Common myeloid progenitor, CD34-positive (primary cell): ENCODE data around the gene MOV10.
A peak's percentile ranks its signal among the peaks of the same experiment; 100 is the strongest.

ENCODE experiments used
- CTCF ChIA-PET: fragments of 350-600 bp; sonication (Branson Sonifier 250); formaldehyde crosslinking; loops from one replicate; lab custom pipeline; 2021; ENCODE audit warnings: antibody characterized with exemption; lab: Charles Lee
- POLR2A ChIA-PET: fragments of 350-600 bp; sonication (Branson Sonifier 250); formaldehyde crosslinking; loops from one replicate; lab custom pipeline; 2021; ENCODE audit warnings: antibody characterized with exemption; lab: Charles Lee
- DNase-seq, 3 donors: peaks; one replicate each; pipeline versions ENCODE4 v3.0.0 to v3.0.0-alpha.2; 2013
- H3K27ac ChIP-seq, 2 experiments: 1 replicate in 1 of 2; 2 replicates in 1 of 2; pipeline ENCODE4 v1.7.0; 2013; ENCODE audit warnings: inconsistent platforms in 2 of 2, low read length in 2 of 2, mild to moderate bottlenecking in 2 of 2, low read depth in 1 of 2, moderate library complexity in 1 of 2; ENCODE audit not compliant: severe bottlenecking in 2 of 2, insufficient read depth in 1 of 2, poor library complexity in 1 of 2
- H3K27me3 ChIP-seq, 5 experiments: replicated peaks in 2 of 5; 1 replicate in 3 of 5; 2 replicates in 2 of 5; pipeline versions ENCODE4 v1.6.1 to v1.7.0; 2013; ENCODE audit warnings: low read length in 4 of 5, mild to moderate bottlenecking in 2 of 5, moderate library complexity in 2 of 5, inconsistent platforms in 1 of 5; ENCODE audit not compliant: insufficient read depth in 5 of 5, control insufficient read depth in 4 of 5
- H3K36me3 ChIP-seq, 4 experiments: 1 replicate in 2 of 4; 2 replicates in 2 of 4; pipeline versions ENCODE4 v1.6.1 to v1.7.0; 2013; ENCODE audit warnings: low read length in 3 of 4, control low read depth in 1 of 4, mild to moderate bottlenecking in 1 of 4; ENCODE audit not compliant: control insufficient read depth in 4 of 4, insufficient read depth in 4 of 4
- H3K4me1 ChIP-seq, 4 experiments: 1 replicate in 3 of 4; 2 replicates in 1 of 4; pipeline versions ENCODE4 v1.6.1 to v1.7.1; 2013; ENCODE audit warnings: low read length in 3 of 4, mild to moderate bottlenecking in 3 of 4, control low read depth in 1 of 4, inconsistent platforms in 1 of 4, moderate library complexity in 1 of 4; ENCODE audit not compliant: control insufficient read depth in 4 of 4, insufficient read depth in 4 of 4; ENCODE audit errors: control extremely low read depth in 1 of 4
- H3K4me3 ChIP-seq, 7 experiments: 1 replicate in 4 of 7; 2 replicates in 3 of 7; pipeline versions ENCODE4 v1.5.1 to v1.7.0; 2013; ENCODE audit warnings: mild to moderate bottlenecking in 7 of 7, low read length in 6 of 7, moderate library complexity in 6 of 7, inconsistent platforms in 2 of 7, low read depth in 2 of 7, control low read depth in 1 of 7; ENCODE audit not compliant: insufficient read depth in 4 of 7, control insufficient read depth in 1 of 7; ENCODE audit errors: extremely low read depth in 1 of 7
- H3K9me3 ChIP-seq, 5 experiments: 1 replicate in 4 of 5; 2 replicates in 1 of 5; pipeline versions ENCODE4 v1.6.1 to v1.7.1; 2013; ENCODE audit warnings: low read length in 4 of 5, mild to moderate bottlenecking in 2 of 5, inconsistent platforms in 1 of 5, low read depth in 1 of 5, moderate library complexity in 1 of 5; ENCODE audit not compliant: control insufficient read depth in 4 of 5, insufficient read depth in 2 of 5; ENCODE audit errors: control extremely low read depth in 1 of 5
- WGBS: methylation state at CpG from one replicate; pipeline ENCODE4 v1.1.5; 2013; ENCODE audit not compliant: insufficient coverage; 5-methylcytosine and 5-hydroxymethylcytosine counted together

Gene MOV10

GRCh38 chr1:112673592-112674439 lies 643 bp upstream of the MOV10 start:
- H3K27ac ChIP-seq: peak overlapping the region in 1 of 2 experiments; percentile 77
- H3K4me1 ChIP-seq: peaks cover 7 to 22% (median 18%) of the 10 kb centered on the region in 4 experiments
- CTCF ChIA-PET: interaction anchor here (0.9 to 4.8 kb wide), 25 partner anchors 10 to 316 kb away, joined by 3 to 28 read pairs (median 5); partner anchors contain the start of genes CAPZA1, PPM1J and ST7L
- peak; percentile 50 to 67 (median 64) for DNase-seq
- peak overlapping the region; percentile 65 to 95 (median 88) for H3K4me3 ChIP-seq
- H3K36me3 ChIP-seq: peaks cover 12 to 32% (median 20%) of the 10 kb centered on the region in 4 experiments
- H3K27me3 ChIP-seq: no peaks in the 10 kb centered on the region
- 5% methylated on average over 15 of the region's 18 CpGs for WGBS
- POLR2A ChIA-PET: interaction anchor here (0.7 to 2.2 kb wide), 5 partner anchors 12 to 1475 kb away, joined by 3 to 8 read pairs (median 4); partner anchors contain the start of genes CAPZA1 and ST7L
- no peaks in the 10 kb centered on the region for H3K9me3 ChIP-seq

DNA sequence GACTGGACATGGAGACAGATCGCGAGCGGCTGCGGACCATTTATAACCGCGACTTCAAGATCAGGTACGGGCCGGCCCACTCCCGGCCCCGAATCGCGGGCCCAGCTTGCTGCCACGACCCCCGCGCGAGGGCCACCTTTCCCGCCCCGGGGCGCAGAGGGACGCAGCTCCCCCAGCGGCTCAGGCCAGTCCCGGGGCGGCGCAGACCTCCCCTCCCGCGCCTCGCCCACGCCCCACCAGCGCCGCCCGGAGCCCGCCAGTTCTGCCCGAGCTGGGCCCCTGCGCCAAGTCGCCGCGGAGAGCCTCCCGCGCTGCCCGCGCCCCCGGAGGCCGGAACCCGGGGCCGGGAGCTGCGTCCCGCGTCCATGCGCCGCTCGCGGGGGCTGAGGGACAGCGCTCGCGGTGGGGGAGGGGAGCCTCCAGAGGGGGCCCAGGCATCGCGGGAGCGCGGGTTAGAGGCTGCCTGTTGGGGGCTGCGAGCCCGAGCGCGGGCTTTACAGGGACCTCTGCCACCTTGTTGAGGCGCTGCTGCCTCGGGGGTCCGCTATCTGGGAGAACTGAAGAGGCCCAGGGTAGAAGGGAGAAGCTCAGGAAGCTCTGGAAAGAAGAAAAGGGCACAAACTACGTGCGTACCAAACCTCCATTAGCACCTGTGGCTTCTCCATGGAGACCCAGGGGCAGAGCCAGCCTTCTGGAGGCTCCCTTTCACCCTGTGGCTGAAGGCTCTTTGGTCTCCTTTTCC lies 698 bp downstream of the MOV10 start:
- Histone ChIP-seq H3K4me1 (peaks cover 7 to 22% (median 18%) of the 10 kb centered on the region in 4 experiments), H3K27ac (peak overlapping the region in 1 of 2 experiments; percentile 77), H3K27me3 (no peaks in the 10 kb centered on the region), H3K36me3 (peaks cover 12 to 18% (median 13%) of the 10 kb centered on the region in 4 experiments), H3K9me3 (no peaks in the 10 kb centered on the region), H3K4me3 (peak overlapping the region; percentile 65 to 95 (median 88))
- peak; percentile 28 to 57 (median 41) for DNase-seq
- CTCF ChIA-PET: interaction anchor here (0.8 to 4.8 kb wide), 17 partner anchors 10 to 284 kb away, joined by 3 to 28 read pairs (median 5); partner anchors contain the start of gene ST7L
- POLR2A ChIA-PET: interaction anchor here (0.6 to 2.2 kb wide), 10 partner anchors 13 to 1177 kb away, joined by 3 to 8 read pairs (median 4); partner anchors contain the start of genes CAPZA1 and ST7L
- 1% methylated on average over 48 of the region's 68 CpGs for WGBS

- CTCF ChIA-PET: interaction anchor here (0.6 to 4.8 kb wide), 9 partner anchors 9 to 57 kb away, joined by 3 to 28 read pairs (median 7); partner anchors contain the start of gene ST7L
- DNase-seq: no peak
- H3K9me3 ChIP-seq: no peaks in the 10 kb centered on the region
- peaks cover 7 to 22% (median 18%) of the 10 kb centered on the region in 4 experiments for H3K4me1 ChIP-seq
- peaks cover 6 to 13% (median 11%) of the 10 kb centered on the region in 4 experiments for H3K36me3 ChIP-seq
- peak overlapping the region in 1 of 2 experiments; percentile 77 for H3K27ac ChIP-seq
- H3K27me3 ChIP-seq: no peaks in the 10 kb centered on the region
- peak overlapping the region; percentile 65 to 95 (median 88) for H3K4me3 ChIP-seq
- 70% methylated on average over 4 of the region's 7 CpGs for WGBS
- POLR2A ChIA-PET: interaction anchor here (0.6 to 1.5 kb wide), 3 partner anchors 17 to 1177 kb away, joined by 3 to 4 read pairs (median 3); no protein-coding TSS in a partner anchor
These were observed 1.4 kb downstream of the MOV10 start for GRCh38 chr1:112675728-112676381.

DNA sequence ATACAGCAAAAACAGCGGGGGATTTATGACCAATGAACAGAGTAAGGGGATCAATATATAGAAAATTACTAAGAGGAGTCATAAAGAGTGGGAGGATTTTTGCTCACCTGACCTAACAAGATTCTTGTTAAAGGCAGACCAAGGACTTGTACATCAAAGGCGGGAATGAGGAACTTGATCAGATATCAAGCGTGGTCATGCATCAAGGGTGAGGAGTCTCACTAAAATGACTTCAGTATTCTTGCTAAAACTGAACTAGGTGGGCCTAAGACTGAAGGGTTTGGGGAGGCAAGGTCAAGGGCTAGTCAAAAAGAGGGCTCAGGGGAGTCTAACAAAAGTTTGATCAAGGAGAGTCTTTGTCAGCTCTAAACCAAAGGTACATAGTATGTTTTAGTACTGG lies 2.1 kb downstream of the MOV10 start:
- Histone ChIP-seq H3K9me3 (no peaks in the 10 kb centered on the region), H3K36me3 (peaks cover 4 to 12% (median 6%) of the 10 kb centered on the region in 4 experiments), H3K4me1 (peaks cover 7 to 22% (median 18%) of the 10 kb centered on the region in 4 experiments), H3K4me3 (no peak overlapping the region), H3K27me3 (no peaks in the 10 kb centered on the region), H3K27ac (no peak overlapping the region)
- ChIA-PET CTCF (interaction anchor here (1.1 to 2.7 kb wide), 2 partner anchors 13 to 28 kb away, joined by 3 to 11 read pairs; no protein-coding TSS in a partner anchor), POLR2A (no interaction called here)
- DNase-seq: peak in 2 of 3 donors; percentile 43 to 58
- WGBS: 86% methylated on average over 3 of the region's 3 CpGs

GRCh38 chr1:112677501-112677900 lies 3.0 kb downstream of the MOV10 start:
- Histone ChIP-seq H3K9me3 (no peaks in the 10 kb centered on the region), H3K27me3 (no peaks in the 10 kb centered on the region), H3K4me3 (no peak overlapping the region), H3K27ac (no peak overlapping the region), H3K4me1 (peaks cover 7 to 22% (median 18%) of the 10 kb centered on the region in 4 experiments), H3K36me3 (peaks cover 0 to 10% (median 3%) of the 10 kb centered on the region in 4 experiments)
- POLR2A ChIA-PET: no interaction called here
- CTCF ChIA-PET: no interaction called here
- no peak for DNase-seq
- WGBS: 100% methylated on average over 3 of the region's 4 CpGs

GRCh38 chr1:112678605-112679004 lies 4.1 kb downstream of the MOV10 start:
- 100% methylated on average over 2 of the region's 3 CpGs for WGBS
- H3K27me3 ChIP-seq: no peaks in the 10 kb centered on the region
- H3K36me3 ChIP-seq: peaks cover 0 to 12% (median 3%) of the 10 kb centered on the region in 4 experiments
- ChIA-PET CTCF (no interaction called here), POLR2A (no interaction called here)
- no peaks in the 10 kb centered on the region for H3K9me3 ChIP-seq
- peaks cover 3 to 22% (median 16%) of the 10 kb centered on the region in 4 experiments for H3K4me1 ChIP-seq
- H3K27ac ChIP-seq: no peak overlapping the region
- H3K4me3 ChIP-seq: no peak overlapping the region
- DNase-seq: no peak
